Frontal cortex (tissue), 1 donor: ENCODE data around the gene MED27. TPM values are rescaled to one million over a fixed set of nuclear protein-coding genes. Genes with fewer than 3 reads are reported as not detected.

Experiments used
- total RNA-seq: library from RNA; depleted of rRNA; stranded (reverse); fragments of >200 nt; gene quantifications from one replicate; pipeline ENCODE4 v1.2.3, GENCODE V29; 2014

The MED27 gene
- total RNA-seq, 1 donor from 2014 or later: 11.8 TPM

Other genes with a start within 250 kb of the MED27 start
- gene NTNG2, start 82.2 kb upstream of the MED27 start, total RNA-seq: 16.3 TPM